GM23248 (cell line): ENCODE measurements around the gene ZNF74. TPM values are rescaled to one million over a fixed set of nuclear protein-coding genes. Genes with fewer than 3 reads are reported as not detected.

Experiments
- DNase-seq: peaks from one replicate; pipeline ENCODE4 v3.0.0-alpha.2; 2015
- H2AFZ ChIP-seq: fragments of 200-600 bp; sonication (generic); 2 replicates; pipeline ENCODE4 v1.6.1; 2016; ENCODE audit warnings: antibody characterized with exemption
- H3F3A ChIP-seq: fragments of 200-600 bp; sonication (generic); 2 replicates; pipeline ENCODE4 v1.6.1; 2016; ENCODE audit warnings: mild to moderate bottlenecking, antibody characterized with exemption, mixed run types; ENCODE audit not compliant: insufficient read depth
- H3K27ac ChIP-seq: fragments of 200-600 bp; sonication (generic); 2 replicates; pipeline ENCODE4 v1.5.1; 2016; ENCODE audit warnings: mild to moderate bottlenecking
- H3K27me3 ChIP-seq: fragments of 200-600 bp; sonication (generic); replicated peaks from 2 replicates; pipeline ENCODE4 v1.6.1; 2016; ENCODE audit warnings: mild to moderate bottlenecking; ENCODE audit not compliant: insufficient read depth
- H3K36me3 ChIP-seq: fragments of 200-600 bp; sonication (generic); 2 replicates; pipeline ENCODE4 v1.6.1; 2016; ENCODE audit warnings: low read depth, mild to moderate bottlenecking
- H3K4me1 ChIP-seq: fragments of 200-600 bp; sonication (generic); 2 replicates; pipeline ENCODE4 v1.6.1; 2016; ENCODE audit warnings: mild to moderate bottlenecking; ENCODE audit not compliant: insufficient read depth
- H3K4me2 ChIP-seq: fragments of 200-600 bp; sonication (generic); one replicate; pipeline ENCODE4 v1.6.1; 2016; ENCODE audit warnings: mild to moderate bottlenecking; ENCODE audit not compliant: unreplicated experiment
- H3K4me3 ChIP-seq: fragments of 200-600 bp; sonication (generic); 2 replicates; pipeline ENCODE4 v1.5.1; 2016; ENCODE audit warnings: mild to moderate bottlenecking
- H3K79me2 ChIP-seq: fragments of 200-600 bp; sonication (generic); 2 replicates; pipeline ENCODE4 v1.6.1; 2016; ENCODE audit warnings: mild to moderate bottlenecking; ENCODE audit not compliant: insufficient read depth
- H3K9ac ChIP-seq: fragments of 200-600 bp; sonication (generic); 2 replicates; pipeline ENCODE4 v1.6.1; 2016; ENCODE audit warnings: mild to moderate bottlenecking
- H3K9me2 ChIP-seq: fragments of 200-600 bp; sonication (generic); 2 replicates; pipeline ENCODE4 v1.6.1; 2016; ENCODE audit warnings: mixed run types, mild to moderate bottlenecking, moderate library complexity; ENCODE audit not compliant: insufficient read depth
- H3K9me3 ChIP-seq: fragments of 200-600 bp; sonication (generic); one replicate; pipeline ENCODE4 v1.6.1; 2017; ENCODE audit warnings: low read depth
- H4K20me1 ChIP-seq: fragments of 200-600 bp; sonication (generic); 2 replicates; pipeline ENCODE4 v1.6.0; 2016; ENCODE audit not compliant: insufficient read depth
- EZH2 ChIP-seq: fragments of 200-600 bp; sonication (generic); IDR thresholded peaks from 2 replicates; pipeline ENCODE4 v1.6.1; 2018; ENCODE audit warnings: antibody characterized with exemption, mild to moderate bottlenecking; ENCODE audit not compliant: insufficient read depth, poor library complexity, severe bottlenecking
- EZH2phosphoT487 ChIP-seq: fragments of 200-600 bp; sonication (generic); IDR thresholded peaks from 2 replicates; pipeline ENCODE4 v1.6.1; 2018; ENCODE audit warnings: antibody characterized with exemption, moderate library complexity, mild to moderate bottlenecking, low read depth; ENCODE audit not compliant: insufficient read depth
- WGBS, 2 experiments: methylation state at CpG; one replicate each; pipeline ENCODE4 v1.1.6; 2015 to 2017; ENCODE audit warnings: low lambda C conversion rate in 2 of 2, low coverage in 1 of 2; ENCODE audit errors: missing lambda C conversion rate in 2 of 2; 5-methylcytosine and 5-hydroxymethylcytosine counted together
- in situ Hi-C: fragments of 300-500 bp; cut with MboI; formaldehyde crosslinking; loops from 2 replicates; pipeline ENCODE4 v1.15.0; 2020
- polyA plus RNA-seq: library from polyadenylated mRNA; unstranded; fragments of >200 nt; fragmentation: Nextera tagmentation; extraction: Ambion mirVana; gene quantifications from 2 replicates; pipeline ENCODE4 v1.2.1, GENCODE V29; 2016
- total RNA-seq: library from RNA; depleted of rRNA; stranded (reverse); fragments of >200 nt; shearing (Covaris generic); gene quantifications from 2 replicates; pipeline ENCODE4 v1.2.3, GENCODE V29; 2014

Gene ZNF74
- total and polyA plus RNA-seq, 2 experiments from 2014 or later: 3.7 to 11.5 TPM

DNA sequence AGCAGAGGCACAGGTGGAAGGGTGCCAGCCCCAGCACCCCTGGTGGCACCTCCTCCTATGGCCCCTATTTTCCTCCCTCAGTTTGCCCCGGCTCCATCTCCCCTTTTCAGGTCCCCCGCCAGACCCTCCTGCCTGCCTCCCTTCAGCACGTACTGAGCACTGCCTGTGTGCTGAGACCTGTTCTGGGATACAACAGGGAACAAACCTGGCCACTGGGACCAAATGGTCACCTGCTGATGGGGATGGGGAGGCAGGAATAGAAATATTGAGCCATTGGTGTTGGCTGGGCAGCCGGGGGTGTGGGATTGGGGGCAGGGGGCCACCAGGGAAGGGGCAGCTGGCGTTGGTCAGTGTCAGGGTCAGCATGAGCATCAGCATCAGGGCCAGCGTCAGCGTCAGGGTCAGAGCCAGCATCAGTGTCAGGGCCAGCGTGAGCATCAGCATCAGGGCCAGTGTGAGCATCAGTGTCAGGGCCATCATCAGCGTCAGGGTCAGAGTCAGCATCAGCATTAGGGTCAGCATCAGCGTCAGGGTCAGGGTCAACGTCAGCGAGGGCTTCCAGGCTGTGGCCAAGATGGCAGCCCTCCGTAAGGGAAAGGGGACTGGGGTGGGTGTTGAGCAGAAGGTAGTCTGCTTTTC is 7.5 kb downstream of the ZNF74 start:
- H3K27me3 ChIP-seq: no peaks in the 10 kb centered on the region
- in situ Hi-C loops: no loop called here
- H3K9ac ChIP-seq: no peak overlapping the region
- no peak for DNase-seq
- WGBS, 2 experiments: 98 to 99% methylated on average over 8 to 13 of the region's 13 CpGs
- H3K79me2 ChIP-seq: peaks cover 32% of the 10 kb centered on the region
- no peak overlapping the region for H2AFZ ChIP-seq
- H3F3A ChIP-seq: peaks cover 11% of the 10 kb centered on the region
- no peaks in the 10 kb centered on the region for H3K36me3 ChIP-seq
- H3K9me2 ChIP-seq: no peaks in the 10 kb centered on the region
- H3K4me2 ChIP-seq: no peak overlapping the region
- H3K27ac ChIP-seq: no peak overlapping the region
- H3K4me1 ChIP-seq: peaks cover under 1% of the 10 kb centered on the region; the same call in 1 of the 2 replicates
- H4K20me1 ChIP-seq: no peaks in the 10 kb centered on the region
- no peaks in the 10 kb centered on the region for H3K9me3 ChIP-seq
- TF ChIP-seq EZH2 (no peak), EZH2phosphoT487 (no peak)
- H3K4me3 ChIP-seq: no peak overlapping the region

DNA sequence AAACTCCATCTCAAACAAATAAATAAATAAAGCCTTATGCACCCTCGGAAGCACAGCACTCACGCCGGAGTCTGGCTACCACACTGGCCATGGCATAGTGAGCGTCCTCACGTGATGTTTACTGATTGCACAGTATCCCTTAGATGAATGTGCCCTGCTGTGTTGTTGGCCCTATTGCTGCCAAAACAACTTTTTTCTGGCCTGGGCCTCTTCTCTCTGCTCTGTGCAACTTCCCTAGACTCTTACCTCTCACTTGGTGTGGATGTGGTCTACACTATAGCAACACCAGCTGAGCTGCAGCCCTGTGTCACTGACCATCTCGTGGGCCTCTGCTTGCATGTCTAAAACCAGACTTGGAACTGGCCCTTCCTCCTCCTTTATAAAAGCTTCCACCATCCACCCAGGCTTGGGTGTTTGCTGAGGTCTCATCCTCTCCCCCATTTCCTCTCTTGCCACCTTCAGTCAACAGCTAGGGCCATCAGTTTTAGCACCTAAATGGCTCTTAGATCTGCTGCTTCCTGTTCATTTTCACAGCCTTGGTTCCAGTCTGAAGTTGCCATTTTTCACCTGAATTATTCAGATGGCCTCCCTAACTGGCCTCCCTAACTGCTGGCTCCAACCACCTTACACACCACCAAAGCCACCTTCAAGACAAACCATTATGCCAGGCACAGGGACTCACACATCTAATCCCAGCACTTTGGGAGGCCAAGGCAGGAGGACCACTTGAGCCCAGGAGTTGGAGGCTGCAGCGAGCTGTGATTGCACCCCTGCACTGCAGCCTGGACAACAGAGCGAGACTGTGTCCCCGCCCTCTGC is 9.2 kb downstream of the ZNF74 start:
- Histone ChIP-seq H3K9me3 (no peaks in the 10 kb centered on the region), H3K27ac (no peak overlapping the region), H3K9ac (no peak overlapping the region), H3K79me2 (peaks cover 22% of the 10 kb centered on the region), H3K9me2 (no peaks in the 10 kb centered on the region), H3K27me3 (no peaks in the 10 kb centered on the region), H3F3A (no peaks in the 10 kb centered on the region), H3K4me1 (no peaks in the 10 kb centered on the region), H3K36me3 (no peaks in the 10 kb centered on the region), H2AFZ (no peak overlapping the region), H3K4me2 (no peak overlapping the region), H3K4me3 (no peak overlapping the region), H4K20me1 (no peaks in the 10 kb centered on the region)
- DNase-seq: no peak
- TF ChIP-seq EZH2phosphoT487 (no peak), EZH2 (no peak)
- 88 to 91% methylated on average over 7 to 9 of the region's 9 CpGs for WGBS, 2 experiments
- in situ Hi-C loops: no loop called here

- Histone ChIP-seq H2AFZ (no peak overlapping the region), H3K4me2 (no peak overlapping the region), H3K4me1 (no peaks in the 10 kb centered on the region), H3K9me2 (no peaks in the 10 kb centered on the region), H3K9ac (no peak overlapping the region), H3F3A (no peaks in the 10 kb centered on the region), H3K79me2 (peaks cover 17% of the 10 kb centered on the region), H4K20me1 (no peaks in the 10 kb centered on the region), H3K27ac (no peak overlapping the region), H3K4me3 (no peak overlapping the region), H3K27me3 (no peaks in the 10 kb centered on the region), H3K36me3 (no peaks in the 10 kb centered on the region), H3K9me3 (no peaks in the 10 kb centered on the region)
- 94 to 96% methylated on average over 6 of the region's 6 CpGs for WGBS, 2 experiments
- in situ Hi-C loops: no loop called here
- TF ChIP-seq EZH2phosphoT487 (no peak), EZH2 (no peak)
- DNase-seq: no peak
Observed at GRCh38 chr22:20403779-20404140, 9.8 kb downstream of the ZNF74 start.

GRCh38 chr22:20404881-20405280 is 10.9 kb downstream of the ZNF74 start:
- Histone ChIP-seq H3F3A (no peaks in the 10 kb centered on the region), H3K4me1 (no peaks in the 10 kb centered on the region), H3K27ac (no peak overlapping the region), H3K9ac (no peak overlapping the region), H4K20me1 (no peaks in the 10 kb centered on the region), H3K36me3 (no peaks in the 10 kb centered on the region), H3K79me2 (peaks cover 8% of the 10 kb centered on the region), H3K9me3 (no peaks in the 10 kb centered on the region), H3K9me2 (no peaks in the 10 kb centered on the region), H2AFZ (no peak overlapping the region), H3K27me3 (no peaks in the 10 kb centered on the region), H3K4me3 (no peak overlapping the region), H3K4me2 (no peak overlapping the region)
- no peak for DNase-seq
- in situ Hi-C loops: no loop called here
- TF ChIP-seq EZH2: no peak
- no peak for TF ChIP-seq EZH2phosphoT487
- 94 to 95% methylated on average over 17 to 18 of the region's 18 CpGs for WGBS, 2 experiments
